ENCODE results near the gene SDCBP2. TPM values are rescaled to one million over a fixed set of nuclear protein-coding genes. Genes with fewer than 3 reads are reported as not detected.
A peak's percentile ranks its signal among the peaks of the same experiment; 100 is the strongest.

Gene SDCBP2
- total and polyA plus RNA-seq, 2 of the 8 experiments (the other 6 are each of a cell fraction or from before 2014, with no cell fraction given), result 4.2 to 6.7 TPM

GRCh38 chr20:1299522-1299921, 29.4 kb downstream of the SDCBP2 start:
- Histone ChIP-seq H3K36me3 (ENCODE audit: control insufficient read depth in 2 of 4, insufficient read depth in 4 of 4, low read length in 3 of 4) (no peaks in the 10 kb centered on the region), H3K4me2 (ENCODE audit: insufficient read depth in 1 of 2, low read depth in 2 of 2, low read length in 2 of 2) (no peak overlapping the region), H3K18ac (ENCODE audit: extremely low read depth, low read length) (no peak overlapping the region), H2AK5ac (ENCODE audit: low read depth, low read length) (no peak overlapping the region), H3K4me1 (replicated peaks in 1 of 4; ENCODE audit: control insufficient read depth in 3 of 4, insufficient read depth in 4 of 4, low read length in 3 of 4) (peaks cover 0 to 10% (median 4%) of the 10 kb centered on the region in 4 experiments; a peak in 6 of 7 replicates), H4K91ac (replicated peaks; ENCODE audit: insufficient read length, low read length) (no peak overlapping the region), H3K27me3 (replicated peaks in 1 of 4; ENCODE audit: control insufficient read depth in 3 of 4, extremely low read depth in 1 of 4, insufficient read depth in 3 of 4, low read length in 3 of 4) (no peaks in the 10 kb centered on the region), H3K4ac (replicated peaks; ENCODE audit: insufficient read length, low read depth, low read length) (no peak overlapping the region), H2AFZ (ENCODE audit: low read length) (no peak overlapping the region), H4K20me1 (replicated peaks in 1 of 2; ENCODE audit: control insufficient read depth in 1 of 2, insufficient read depth in 2 of 2, low read length in 2 of 2) (no peaks in the 10 kb centered on the region), H2BK5ac (ENCODE audit: low read depth, low read length) (no peak overlapping the region), H3K56ac (replicated peaks; ENCODE audit: insufficient read length, low read depth, low read length) (no peak overlapping the region), H3K27ac (ENCODE audit: low read depth, low read length) (no peak overlapping the region), H3K9ac (replicated peaks in 1 of 4; ENCODE audit: extremely low read depth in 1 of 4, low read depth in 3 of 4, low read length in 3 of 4) (no peak overlapping the region), H3K23me2 (ENCODE audit: low read depth, low read length) (no peaks in the 10 kb centered on the region), H2BK15ac (ENCODE audit: low read length) (peak overlapping the region; percentile 9; the same call in 1 of the 2 replicates), H3K14ac (ENCODE audit: insufficient read length) (no peak overlapping the region), H4K5ac (ENCODE audit: insufficient read length, low read depth, low read length) (no peak overlapping the region), H2BK12ac (ENCODE audit: low read depth, low read length) (peak overlapping the region; percentile 53; the same call in 1 of the 2 replicates), H2BK120ac (replicated peaks; ENCODE audit: low read depth, low read length) (no peak overlapping the region), H3K9me3 (ENCODE audit: insufficient read depth in 2 of 2, low read depth in 1 of 2, low read length in 1 of 2) (no peaks in the 10 kb centered on the region), H3K23ac (ENCODE audit: insufficient read length) (no peak overlapping the region), H3K4me3 (ENCODE audit: extremely low read depth in 1 of 4, insufficient read depth in 2 of 4, low read depth in 3 of 4, low read length in 4 of 4) (no peak overlapping the region), H3K79me1 (ENCODE audit: low read depth, low read length) (no peaks in the 10 kb centered on the region), H2BK20ac (ENCODE audit: low read length) (peak overlapping the region; percentile 40; the same call in 1 of the 2 replicates), H4K8ac (ENCODE audit: extremely low read depth, insufficient read depth, low read length) (no peak overlapping the region), H3K79me2 (ENCODE audit: control insufficient read depth in 1 of 2, insufficient read depth in 2 of 2, low read length in 2 of 2) (no peaks in the 10 kb centered on the region)
- ChIA-PET POLR2A (ENCODE audit: partially characterized antibody) (interaction anchor here (1.0 kb wide), 1 partner anchor 26 kb away, joined by 4 read pairs; no protein-coding TSS in a partner anchor), CTCF (ENCODE audit: partially characterized antibody) (interaction anchor here (0.6 to 2.8 kb wide), 10 partner anchors 9 to 139 kb away, joined by 3 to 11 read pairs (median 6); no protein-coding TSS in a partner anchor)
- WGBS, 2 experiments (ENCODE audit: extremely low coverage in 1 of 2, insufficient coverage in 1 of 2, insufficient read length in 1 of 2, insufficient replicate concordance in 2 of 2, low coverage in 1 of 2, low lambda C conversion rate in 2 of 2, missing lambda C conversion rate in 1 of 2), result 80% methylated on average over 9 of the region's 9 CpGs; no CpG with 5 or more reads in 1 of the 2 experiments
- TF ChIP-seq E2F6 (IDR thresholded peaks at IDR 0.05) (peak; percentile 40; the same call in 1 of the 2 replicates), CTCF (IDR thresholded peaks at IDR 0.05; ENCODE audit: control extremely low read depth in 1 of 3, insufficient read depth in 1 of 3, low read depth in 1 of 3, low read length in 3 of 3) (peak; percentile 47 to 68 (median 59)), ATF2 (IDR thresholded peaks at IDR 0.05; ENCODE audit: low read length) (no peak), HDAC2 (IDR thresholded peaks at IDR 0.05; ENCODE audit: borderline replicate concordance in 1 of 2, low read depth in 2 of 2, low read length in 2 of 2) (no peak), RAD21 (IDR thresholded peaks at IDR 0.05 in 1 of 2, conservative IDR thresholded peaks at IDR 0.05 in 1 of 2; ENCODE audit: low read depth in 2 of 2, low read length in 2 of 2) (peak; percentile 22 to 43; a peak in 3 of 4 replicates), MAX (IDR thresholded peaks at IDR 0.05) (peak; percentile 74)
- no peak for FAIRE-seq
- DNase-seq (ENCODE audit: low read depth in 1 of 2, low spot score in 2 of 2), result no peak

Data from H1 (cell line).